ENCODE results near the gene KDM4C.

KDM4C gene

DNA sequence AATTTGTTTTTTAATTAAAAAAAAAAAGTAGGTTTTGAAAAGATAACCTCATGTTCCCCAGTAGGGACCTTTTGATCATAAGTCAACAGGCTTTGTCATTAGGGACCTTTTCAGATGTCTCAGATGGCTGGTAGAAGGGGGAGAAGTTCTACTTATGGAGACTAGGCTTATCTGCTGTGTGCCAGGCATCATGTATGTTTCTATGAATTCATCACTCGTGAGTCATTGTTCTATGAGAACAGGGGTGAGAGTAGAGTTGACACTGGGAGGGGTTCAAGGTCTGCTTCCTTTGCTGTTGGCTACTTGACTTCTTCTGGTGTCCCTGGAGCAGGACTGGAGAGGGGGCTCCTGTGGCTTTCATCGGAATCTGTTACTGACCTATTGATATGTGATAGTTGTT, 138.8 kb downstream of the KDM4C start:
- TF ChIP-seq, protein P1, sequence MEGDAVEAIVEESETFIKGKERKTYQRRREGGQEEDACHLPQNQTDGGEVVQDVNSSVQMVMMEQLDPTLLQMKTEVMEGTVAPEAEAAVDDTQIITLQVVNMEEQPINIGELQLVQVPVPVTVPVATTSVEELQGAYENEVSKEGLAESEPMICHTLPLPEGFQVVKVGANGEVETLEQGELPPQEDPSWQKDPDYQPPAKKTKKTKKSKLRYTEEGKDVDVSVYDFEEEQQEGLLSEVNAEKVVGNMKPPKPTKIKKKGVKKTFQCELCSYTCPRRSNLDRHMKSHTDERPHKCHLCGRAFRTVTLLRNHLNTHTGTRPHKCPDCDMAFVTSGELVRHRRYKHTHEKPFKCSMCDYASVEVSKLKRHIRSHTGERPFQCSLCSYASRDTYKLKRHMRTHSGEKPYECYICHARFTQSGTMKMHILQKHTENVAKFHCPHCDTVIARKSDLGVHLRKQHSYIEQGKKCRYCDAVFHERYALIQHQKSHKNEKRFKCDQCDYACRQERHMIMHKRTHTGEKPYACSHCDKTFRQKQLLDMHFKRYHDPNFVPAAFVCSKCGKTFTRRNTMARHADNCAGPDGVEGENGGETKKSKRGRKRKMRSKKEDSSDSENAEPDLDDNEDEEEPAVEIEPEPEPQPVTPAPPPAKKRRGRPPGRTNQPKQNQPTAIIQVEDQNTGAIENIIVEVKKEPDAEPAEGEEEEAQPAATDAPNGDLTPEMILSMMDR (IDR thresholded peaks at IDR 0.05; ENCODE audit: insufficient read depth, low read length, poor library complexity, severe bottlenecking), result no peak
- TF ChIP-seq EZH2phosphoT487 (conservative IDR thresholded peaks at IDR 0.05; ENCODE audit: low read length), result no peak
- Histone ChIP-seq H2AFZ (ENCODE audit: low read depth, low read length, severe bottlenecking) (no peak overlapping the region), H3K36me3 (ENCODE audit: low read length) (peaks cover 18% of the 10 kb centered on the region; the same call in 1 of the 2 replicates), H3K27ac (ENCODE audit: low read depth, low read length) (no peak overlapping the region), H3F3A (ENCODE audit: insufficient read depth) (peaks cover 6% of the 10 kb centered on the region; the same call in 1 of the 2 replicates), H3K9ac (ENCODE audit: low read length) (no peak overlapping the region), H3K79me2 (ENCODE audit: insufficient read depth, low read length) (no peaks in the 10 kb centered on the region), H3K4me3 (ENCODE audit: insufficient read depth, low read length, poor library complexity, severe bottlenecking) (no peak overlapping the region), H3K9me3 (ENCODE audit: insufficient read depth, low read length) (no peaks in the 10 kb centered on the region), H3K27me3 (ENCODE audit: low read length) (no peaks in the 10 kb centered on the region), H3K4me2 (ENCODE audit: low read depth, low read length, poor library complexity, severe bottlenecking) (no peak overlapping the region), H3K9me2 (replicated peaks; ENCODE audit: insufficient read depth, low read length) (no peaks in the 10 kb centered on the region), H4K20me1 (ENCODE audit: low read depth, low read length) (no peaks in the 10 kb centered on the region)

DNA sequence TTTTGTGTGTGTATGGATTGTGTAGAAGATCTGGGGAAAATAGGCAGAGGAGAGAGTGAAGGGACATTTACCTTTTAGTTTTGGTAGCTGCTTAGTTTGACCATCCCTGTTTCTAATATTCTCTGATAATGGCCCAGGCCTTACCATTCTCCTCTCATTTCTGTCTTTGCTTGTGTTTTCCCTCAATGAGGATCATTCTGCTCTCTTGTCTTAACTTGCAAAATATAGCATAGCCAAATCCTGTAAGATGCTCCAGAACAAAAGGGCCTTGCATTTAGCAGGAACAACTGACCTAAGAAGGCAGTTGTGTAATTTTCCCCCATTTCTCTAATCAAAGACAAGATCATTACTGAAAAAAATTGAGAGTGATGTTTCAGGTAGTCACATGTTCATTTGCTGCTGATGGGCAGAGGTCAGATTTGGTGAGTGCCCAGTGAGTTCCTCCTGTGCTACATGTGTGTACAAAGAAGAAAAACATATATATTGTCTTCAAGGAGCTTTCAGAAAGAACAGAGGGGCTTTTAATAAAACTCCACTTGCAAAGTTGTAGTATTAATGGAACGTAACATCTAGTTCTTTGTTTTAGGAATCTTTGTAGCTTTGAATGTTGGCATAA, 139.5 kb downstream of the KDM4C start:
- Histone ChIP-seq H3K9me3 (ENCODE audit: insufficient read depth, low read length) (no peaks in the 10 kb centered on the region), H3K27me3 (ENCODE audit: low read length) (no peaks in the 10 kb centered on the region), H3K36me3 (ENCODE audit: low read length) (peaks cover 15% of the 10 kb centered on the region; the same call in 1 of the 2 replicates), H3K9ac (ENCODE audit: low read length) (no peak overlapping the region), H3K4me2 (ENCODE audit: low read depth, low read length, poor library complexity, severe bottlenecking) (no peak overlapping the region), H3K9me2 (replicated peaks; ENCODE audit: insufficient read depth, low read length) (no peaks in the 10 kb centered on the region), H3K4me3 (ENCODE audit: insufficient read depth, low read length, poor library complexity, severe bottlenecking) (no peak overlapping the region), H3K79me2 (ENCODE audit: insufficient read depth, low read length) (no peaks in the 10 kb centered on the region), H3F3A (ENCODE audit: insufficient read depth) (peaks cover 4% of the 10 kb centered on the region; the same call in 1 of the 2 replicates), H4K20me1 (ENCODE audit: low read depth, low read length) (no peaks in the 10 kb centered on the region), H3K27ac (ENCODE audit: low read depth, low read length) (no peak overlapping the region), H2AFZ (ENCODE audit: low read depth, low read length, severe bottlenecking) (no peak overlapping the region)
- no peak for TF ChIP-seq EZH2phosphoT487 (conservative IDR thresholded peaks at IDR 0.05; ENCODE audit: low read length)
- TF ChIP-seq, protein P1 (IDR thresholded peaks at IDR 0.05; ENCODE audit: insufficient read depth, low read length, poor library complexity, severe bottlenecking), result no peak

DNA sequence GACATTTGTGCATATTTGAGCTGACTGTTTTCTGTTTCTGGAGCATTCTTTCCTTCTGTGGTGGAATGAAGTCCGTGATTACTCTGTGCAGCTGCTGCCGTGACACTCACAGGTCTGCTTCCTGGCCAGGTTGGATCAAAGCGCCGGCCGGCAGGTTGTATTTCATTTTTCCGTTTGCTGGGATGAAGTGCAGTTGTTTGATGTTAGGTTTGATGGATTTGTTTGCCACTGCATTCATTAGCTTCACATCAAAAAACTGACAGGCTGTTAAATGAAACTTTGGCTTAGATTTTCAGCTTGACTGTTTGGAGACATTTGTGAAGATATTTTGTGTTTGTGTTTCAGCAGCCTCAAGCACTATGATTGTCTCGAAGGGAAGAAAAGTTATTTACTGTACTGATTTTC, 140.1 kb downstream of the KDM4C start:
- Histone ChIP-seq H3K27me3 (ENCODE audit: low read length) (no peaks in the 10 kb centered on the region), H3K36me3 (ENCODE audit: low read length) (peaks cover 10% of the 10 kb centered on the region; the same call in 1 of the 2 replicates), H3K9me2 (replicated peaks; ENCODE audit: insufficient read depth, low read length) (no peaks in the 10 kb centered on the region), H4K20me1 (ENCODE audit: low read depth, low read length) (no peaks in the 10 kb centered on the region), H3K4me2 (ENCODE audit: low read depth, low read length, poor library complexity, severe bottlenecking) (no peak overlapping the region), H3K79me2 (ENCODE audit: insufficient read depth, low read length) (no peaks in the 10 kb centered on the region), H3K9ac (ENCODE audit: low read length) (no peak overlapping the region), H3K9me3 (ENCODE audit: insufficient read depth, low read length) (no peaks in the 10 kb centered on the region), H2AFZ (ENCODE audit: low read depth, low read length, severe bottlenecking) (no peak overlapping the region), H3K4me3 (ENCODE audit: insufficient read depth, low read length, poor library complexity, severe bottlenecking) (no peak overlapping the region), H3K27ac (ENCODE audit: low read depth, low read length) (no peak overlapping the region), H3F3A (ENCODE audit: insufficient read depth) (no peaks in the 10 kb centered on the region; the same call in 1 of the 2 replicates)
- TF ChIP-seq, protein P1 (IDR thresholded peaks at IDR 0.05; ENCODE audit: insufficient read depth, low read length, poor library complexity, severe bottlenecking), result no peak
- TF ChIP-seq EZH2phosphoT487 (conservative IDR thresholded peaks at IDR 0.05; ENCODE audit: low read length), result no peak

Data from SU-DHL-6 (cell line).